Smooth muscle cell (in vitro differentiated cells): ENCODE results near the gene RUNX1. TPM values are rescaled to one million over a fixed set of nuclear protein-coding genes. Genes with fewer than 3 reads are reported as not detected.

Source experiments
- DNase-seq: peaks from one replicate; lab custom pipeline; 2025; ENCODE audit not compliant: unreplicated experiment; lab: John Stamatoyannopoulos, UW
- H2AFZ ChIP-seq: fragments of 200-600 bp; sonication (generic); 2 replicates; pipeline ENCODE4 v1.6.0; 2016; ENCODE audit warnings: antibody characterized with exemption, low read depth, mild to moderate bottlenecking
- H3F3A ChIP-seq: fragments of 200-600 bp; sonication (generic); 2 replicates; pipeline ENCODE4 v1.6.0; 2017; ENCODE audit warnings: antibody characterized with exemption, low read depth
- H3K27ac ChIP-seq: fragments of 200-600 bp; sonication (generic); 2 replicates; pipeline ENCODE4 v1.5.1; 2016; ENCODE audit warnings: low read depth, mild to moderate bottlenecking
- H3K27me3 ChIP-seq: fragments of 200-600 bp; sonication (generic); 2 replicates; pipeline ENCODE4 v1.6.1; 2016; ENCODE audit warnings: low read depth, mild to moderate bottlenecking
- H3K36me3 ChIP-seq: fragments of 200-600 bp; sonication (generic); 2 replicates; pipeline ENCODE4 v1.5.1; 2016; ENCODE audit warnings: low read depth
- H3K4me1 ChIP-seq: fragments of 200-600 bp; sonication (generic); 2 replicates; pipeline ENCODE4 v1.5.1; 2016; ENCODE audit warnings: low read depth
- H3K4me2 ChIP-seq: fragments of 200-600 bp; sonication (generic); 2 replicates; pipeline ENCODE4 v1.6.0; 2016; ENCODE audit warnings: mild to moderate bottlenecking
- H3K4me3 ChIP-seq: fragments of 200-600 bp; sonication (generic); 2 replicates; pipeline ENCODE4 v1.5.1; 2016; ENCODE audit warnings: mild to moderate bottlenecking
- H3K79me2 ChIP-seq: fragments of 200-600 bp; sonication (generic); 2 replicates; pipeline ENCODE4 v1.6.0; 2016; ENCODE audit warnings: low read depth, mild to moderate bottlenecking
- H3K9ac ChIP-seq: fragments of 200-600 bp; sonication (generic); 2 replicates; pipeline ENCODE4 v1.6.0; 2016; ENCODE audit warnings: low read depth
- H3K9me3 ChIP-seq: fragments of 200-600 bp; sonication (generic); replicated peaks from 2 replicates; pipeline ENCODE4 v1.5.1; 2016; ENCODE audit warnings: low read depth
- H4K20me1 ChIP-seq: fragments of 200-600 bp; sonication (generic); 2 replicates; pipeline ENCODE4 v1.6.0; 2016; ENCODE audit warnings: low read depth
- CTCF ChIP-seq: fragments of 200-600 bp; sonication (generic); IDR thresholded peaks from 2 replicates; pipeline ENCODE4 v1.5.1; 2017; ENCODE audit warnings: borderline replicate concordance, mild to moderate bottlenecking, antibody characterized with exemption; ENCODE audit not compliant: insufficient read depth, poor library complexity, severe bottlenecking
- WGBS: methylation state at CpG from one replicate; pipeline ENCODE4 v1.1.7; 2016; ENCODE audit warnings: low lambda C conversion rate; 5-methylcytosine and 5-hydroxymethylcytosine counted together
- polyA plus RNA-seq: library from polyadenylated mRNA; unstranded; fragments of >200 nt; fragmentation: Nextera tagmentation; extraction: Ambion mirVana; gene quantifications from 2 replicates; pipeline ENCODE4 v1.2.1, GENCODE V29; 2016
- total RNA-seq: library from RNA; depleted of rRNA; stranded (reverse); fragments of >200 nt; gene quantifications from 2 replicates; pipeline ENCODE4 v1.2.3, GENCODE V29; 2014

RUNX1 gene
- total and polyA plus RNA-seq, 2 experiments from 2014 or later = 33.4 to 97.6 TPM

GRCh38 chr21:34936371-34936789 lies 112.7 kb downstream of the RUNX1 start:
- H3K4me1 ChIP-seq = peaks cover 17% of the 10 kb centered on the region
- no peaks in the 10 kb centered on the region for H3K9me3 ChIP-seq
- no peaks in the 10 kb centered on the region for H3F3A ChIP-seq
- peaks cover 6% of the 10 kb centered on the region for H3K79me2 ChIP-seq
- DNase-seq = no peak
- peaks cover 11% of the 10 kb centered on the region for H4K20me1 ChIP-seq
- no peak for TF ChIP-seq CTCF
- no peaks in the 10 kb centered on the region for H3K36me3 ChIP-seq
- H3K4me3 ChIP-seq = no peak overlapping the region
- H3K27ac ChIP-seq = peak overlapping the region; percentile 88
- 67% methylated on average over 11 of the region's 11 CpGs for WGBS
- no peaks in the 10 kb centered on the region for H3K27me3 ChIP-seq
- no peak overlapping the region for H2AFZ ChIP-seq
- H3K9ac ChIP-seq = no peak overlapping the region
- H3K4me2 ChIP-seq = peak overlapping the region; percentile 24

- peaks cover 6% of the 10 kb centered on the region for H3K79me2 ChIP-seq
- peak overlapping the region; percentile 24 for H3K4me2 ChIP-seq
- no peak overlapping the region for H3K4me3 ChIP-seq
- no peak for TF ChIP-seq CTCF
- peak overlapping the region; percentile 88 for H3K27ac ChIP-seq
- H3K9me3 ChIP-seq = no peaks in the 10 kb centered on the region
- peaks cover 11% of the 10 kb centered on the region for H4K20me1 ChIP-seq
- DNase-seq = no peak
- H3K9ac ChIP-seq = no peak overlapping the region
- no peaks in the 10 kb centered on the region for H3K27me3 ChIP-seq
- no peaks in the 10 kb centered on the region for H3F3A ChIP-seq
- H2AFZ ChIP-seq = no peak overlapping the region
- H3K36me3 ChIP-seq = no peaks in the 10 kb centered on the region
- 63% methylated on average over 4 of the region's 4 CpGs for WGBS
- peaks cover 12% of the 10 kb centered on the region for H3K4me1 ChIP-seq
These were observed 113.2 kb downstream of the RUNX1 start for GRCh38 chr21:34935898-34936297.

- peaks cover 6% of the 10 kb centered on the region for H3K79me2 ChIP-seq
- H2AFZ ChIP-seq = no peak overlapping the region
- no peaks in the 10 kb centered on the region for H3K36me3 ChIP-seq
- peaks cover 14% of the 10 kb centered on the region for H4K20me1 ChIP-seq
- H3F3A ChIP-seq = no peaks in the 10 kb centered on the region
- no peaks in the 10 kb centered on the region for H3K9me3 ChIP-seq
- 87% methylated on average over 1 of the region's 1 CpG for WGBS
- H3K4me3 ChIP-seq = no peak overlapping the region
- peak overlapping the region; percentile 17 for H3K4me2 ChIP-seq
- H3K27me3 ChIP-seq = no peaks in the 10 kb centered on the region
- no peak for DNase-seq
- TF ChIP-seq CTCF = no peak
- peaks cover 12% of the 10 kb centered on the region for H3K4me1 ChIP-seq
- H3K27ac ChIP-seq = peak overlapping the region; percentile 88
- no peak overlapping the region for H3K9ac ChIP-seq
These were observed 113.7 kb downstream of the RUNX1 start for GRCh38 chr21:34935452-34935851.

GRCh38 chr21:34934350-34934749 lies 114.8 kb downstream of the RUNX1 start:
- no peaks in the 10 kb centered on the region for H3K36me3 ChIP-seq
- DNase-seq = no peak
- H2AFZ ChIP-seq = no peak overlapping the region
- 76% methylated on average over 2 of the region's 2 CpGs for WGBS
- no peak overlapping the region for H3K27ac ChIP-seq
- no peak overlapping the region for H3K9ac ChIP-seq
- H3K4me3 ChIP-seq = no peak overlapping the region
- no peaks in the 10 kb centered on the region for H3K27me3 ChIP-seq
- peaks cover 9% of the 10 kb centered on the region for H3K79me2 ChIP-seq
- no peak for TF ChIP-seq CTCF
- no peaks in the 10 kb centered on the region for H3K9me3 ChIP-seq
- no peaks in the 10 kb centered on the region for H3F3A ChIP-seq
- H3K4me2 ChIP-seq = no peak overlapping the region
- peaks cover 11% of the 10 kb centered on the region for H4K20me1 ChIP-seq
- H3K4me1 ChIP-seq = peaks cover 12% of the 10 kb centered on the region
